UCSD-AML1 (cell line): ENCODE results near the gene KCNIP2.
"Not testable (repeated sequence)": the region's sequence is repeated elsewhere in the genome, so short reads cannot be mapped to it uniquely, and the experiment has no call there.

ENCODE experiments used
- DNase-seq: peaks from one replicate; lab custom pipeline; 2025; ENCODE audit not compliant: unreplicated experiment; lab: John Stamatoyannopoulos, UW

KCNIP2 gene

GRCh38 chr10:101828766-101829551, 14.6 kb downstream of the KCNIP2 start:
- DNase-seq = no peak

- DNase-seq = no peak
Measured at GRCh38 chr10:101827919-101828600, 15.5 kb downstream of the KCNIP2 start.

- no peak for DNase-seq
Measured at GRCh38 chr10:101826852-101827434, 16.7 kb downstream of the KCNIP2 start.

GRCh38 chr10:101824736-101825135, 18.9 kb downstream of the KCNIP2 start:
- DNase-seq = no peak

GRCh38 chr10:101818872-101819633, 24.5 kb downstream of the KCNIP2 start:
- DNase-seq = peak; percentile 65

GRCh38 chr10:101818119-101818871, 25.3 kb downstream of the KCNIP2 start, which contains the start of gene OGA:
OGA (minus strand) TSS chr10:101818444; CDS start chr10:101818022, 422 bp downstream.
- peak; percentile 100 for DNase-seq

- peak; percentile 48 for DNase-seq
Measured at GRCh38 chr10:101817337-101818118, 26.1 kb downstream of the KCNIP2 start.

GRCh38 chr10:101816913-101817336, 26.7 kb downstream of the KCNIP2 start:
- DNase-seq = no peak

- DNase-seq = no peak
Measured at GRCh38 chr10:101816376-101816775, 27.2 kb downstream of the KCNIP2 start.

- no peak for DNase-seq
Measured at GRCh38 chr10:101814466-101815071, 29.0 kb downstream of the KCNIP2 start.

- no peak for DNase-seq
Measured at GRCh38 chr10:101812606-101813005, 31.0 kb downstream of the KCNIP2 start.

- DNase-seq = no peak
Measured at GRCh38 chr10:101807158-101807557, 36.4 kb downstream of the KCNIP2 start.

GRCh38 chr10:101803511-101803910, 40.1 kb downstream of the KCNIP2 start:
- DNase-seq = no peak

- no peak for DNase-seq
Measured at GRCh38 chr10:101797403-101798059, 46.1 kb downstream of the KCNIP2 start.

- no peak for DNase-seq
Measured at GRCh38 chr10:101793526-101793925, 50.1 kb downstream of the KCNIP2 start.

- no peak for DNase-seq
Measured at GRCh38 chr10:101789686-101790085, 53.9 kb downstream of the KCNIP2 start.

GRCh38 chr10:101789231-101789630, 54.4 kb downstream of the KCNIP2 start:
- DNase-seq = not testable (repeated sequence)

GRCh38 chr10:101785801-101786200, 57.8 kb downstream of the KCNIP2 start:
- no peak for DNase-seq

- DNase-seq = no peak
Measured at GRCh38 chr10:101784558-101784957, 59.0 kb downstream of the KCNIP2 start.
